WTC11 (cell line): ENCODE data around the gene TAC3.

Experiments used
- ATF6 ChIP-seq: sonication (generic); formaldehyde crosslinking; IDR thresholded peaks from 2 replicates; pipeline ENCODE4 v1.8.1; 2023; ENCODE audit warnings: mild to moderate bottlenecking, missing genetic modification reagents
- CREB1 ChIP-seq: sonication (generic); formaldehyde crosslinking; IDR thresholded peaks from 2 replicates; pipeline ENCODE4 v1.8.0; 2023; ENCODE audit warnings: mild to moderate bottlenecking, missing genetic modification reagents
- CREM ChIP-seq: sonication (generic); formaldehyde crosslinking; IDR thresholded peaks from 2 replicates; pipeline ENCODE4 v1.8.1; 2022; ENCODE audit warnings: mild to moderate bottlenecking, missing genetic modification reagents, moderate library complexity
- CTCF ChIP-seq: fragments of 200-600 bp; IDR thresholded peaks from 2 replicates; pipeline ENCODE4 v1.8.0; 2022; ENCODE audit warnings: antibody characterized with exemption
- GABPB1 ChIP-seq: sonication (generic); formaldehyde crosslinking; IDR thresholded peaks from 2 replicates; pipeline ENCODE4 v1.8.1; 2023; ENCODE audit warnings: mild to moderate bottlenecking, missing genetic modification reagents
- GRHL2 ChIP-seq: fragments of 250-450 bp; sonication (Bioruptor Pico); IDR thresholded peaks from 2 replicates; pipeline ENCODE4 v1.8.0; 2022; ENCODE audit warnings: mild to moderate bottlenecking, moderate library complexity; ENCODE audit not compliant: insufficient replicate concordance, severe bottlenecking
- MAX ChIP-seq: sonication (generic); formaldehyde crosslinking; IDR thresholded peaks from 2 replicates; pipeline ENCODE4 v1.8.0; 2022; ENCODE audit warnings: mild to moderate bottlenecking, missing genetic modification reagents
- SP1 ChIP-seq: sonication (generic); formaldehyde crosslinking; conservative IDR thresholded peaks from 2 replicates; pipeline ENCODE4 v1.8.1; 2022; ENCODE audit warnings: missing genetic modification reagents
- TP53 ChIP-seq: sonication (generic); formaldehyde crosslinking; IDR thresholded peaks from 2 replicates; pipeline ENCODE4 v1.8.1; 2023; ENCODE audit warnings: mild to moderate bottlenecking, missing genetic modification reagents
- TF ChIP-seq, protein P1 (sequence below): sonication (generic); formaldehyde crosslinking; IDR thresholded peaks from 2 replicates; pipeline ENCODE4 v1.8.1; 2022; ENCODE audit warnings: low read depth, mild to moderate bottlenecking, moderate library complexity, missing genetic modification reagents, borderline replicate concordance
- TF ChIP-seq, protein P2 (sequence below): fragments of 250-450 bp; sonication (Bioruptor Pico); IDR thresholded peaks from 2 replicates; pipeline ENCODE4 v1.8.0; 2021; ENCODE audit warnings: mild to moderate bottlenecking
- TF ChIP-seq, protein P3 (sequence below): sonication (generic); formaldehyde crosslinking; IDR thresholded peaks from 2 replicates; pipeline ENCODE4 v1.8.0; 2023; ENCODE audit warnings: missing genetic modification reagents, mild to moderate bottlenecking, borderline replicate concordance

- no peak for TF ChIP-seq CTCF
- TF ChIP-seq SP1 (CRISPR knock-in tag): no peak
- TF ChIP-seq MAX (CRISPR knock-in tag): no peak
- TF ChIP-seq ATF6: no peak
- no peak for TF ChIP-seq CREM (CRISPR knock-in tag)
- TF ChIP-seq, protein P1, sequence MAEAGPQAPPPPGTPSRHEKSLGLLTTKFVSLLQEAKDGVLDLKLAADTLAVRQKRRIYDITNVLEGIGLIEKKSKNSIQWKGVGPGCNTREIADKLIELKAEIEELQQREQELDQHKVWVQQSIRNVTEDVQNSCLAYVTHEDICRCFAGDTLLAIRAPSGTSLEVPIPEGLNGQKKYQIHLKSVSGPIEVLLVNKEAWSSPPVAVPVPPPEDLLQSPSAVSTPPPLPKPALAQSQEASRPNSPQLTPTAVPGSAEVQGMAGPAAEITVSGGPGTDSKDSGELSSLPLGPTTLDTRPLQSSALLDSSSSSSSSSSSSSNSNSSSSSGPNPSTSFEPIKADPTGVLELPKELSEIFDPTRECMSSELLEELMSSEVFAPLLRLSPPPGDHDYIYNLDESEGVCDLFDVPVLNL (CRISPR knock-in tag): no peak
- TF ChIP-seq TP53 (CRISPR knock-in tag): no peak
- no peak for TF ChIP-seq GRHL2 (CRISPR knock-in tag)
- TF ChIP-seq, protein P2, sequence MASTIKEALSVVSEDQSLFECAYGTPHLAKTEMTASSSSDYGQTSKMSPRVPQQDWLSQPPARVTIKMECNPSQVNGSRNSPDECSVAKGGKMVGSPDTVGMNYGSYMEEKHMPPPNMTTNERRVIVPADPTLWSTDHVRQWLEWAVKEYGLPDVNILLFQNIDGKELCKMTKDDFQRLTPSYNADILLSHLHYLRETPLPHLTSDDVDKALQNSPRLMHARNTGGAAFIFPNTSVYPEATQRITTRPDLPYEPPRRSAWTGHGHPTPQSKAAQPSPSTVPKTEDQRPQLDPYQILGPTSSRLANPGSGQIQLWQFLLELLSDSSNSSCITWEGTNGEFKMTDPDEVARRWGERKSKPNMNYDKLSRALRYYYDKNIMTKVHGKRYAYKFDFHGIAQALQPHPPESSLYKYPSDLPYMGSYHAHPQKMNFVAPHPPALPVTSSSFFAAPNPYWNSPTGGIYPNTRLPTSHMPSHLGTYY (CRISPR knock-in tag): no peak
- no peak for TF ChIP-seq CREB1 (CRISPR knock-in tag)
- TF ChIP-seq, protein P3, sequence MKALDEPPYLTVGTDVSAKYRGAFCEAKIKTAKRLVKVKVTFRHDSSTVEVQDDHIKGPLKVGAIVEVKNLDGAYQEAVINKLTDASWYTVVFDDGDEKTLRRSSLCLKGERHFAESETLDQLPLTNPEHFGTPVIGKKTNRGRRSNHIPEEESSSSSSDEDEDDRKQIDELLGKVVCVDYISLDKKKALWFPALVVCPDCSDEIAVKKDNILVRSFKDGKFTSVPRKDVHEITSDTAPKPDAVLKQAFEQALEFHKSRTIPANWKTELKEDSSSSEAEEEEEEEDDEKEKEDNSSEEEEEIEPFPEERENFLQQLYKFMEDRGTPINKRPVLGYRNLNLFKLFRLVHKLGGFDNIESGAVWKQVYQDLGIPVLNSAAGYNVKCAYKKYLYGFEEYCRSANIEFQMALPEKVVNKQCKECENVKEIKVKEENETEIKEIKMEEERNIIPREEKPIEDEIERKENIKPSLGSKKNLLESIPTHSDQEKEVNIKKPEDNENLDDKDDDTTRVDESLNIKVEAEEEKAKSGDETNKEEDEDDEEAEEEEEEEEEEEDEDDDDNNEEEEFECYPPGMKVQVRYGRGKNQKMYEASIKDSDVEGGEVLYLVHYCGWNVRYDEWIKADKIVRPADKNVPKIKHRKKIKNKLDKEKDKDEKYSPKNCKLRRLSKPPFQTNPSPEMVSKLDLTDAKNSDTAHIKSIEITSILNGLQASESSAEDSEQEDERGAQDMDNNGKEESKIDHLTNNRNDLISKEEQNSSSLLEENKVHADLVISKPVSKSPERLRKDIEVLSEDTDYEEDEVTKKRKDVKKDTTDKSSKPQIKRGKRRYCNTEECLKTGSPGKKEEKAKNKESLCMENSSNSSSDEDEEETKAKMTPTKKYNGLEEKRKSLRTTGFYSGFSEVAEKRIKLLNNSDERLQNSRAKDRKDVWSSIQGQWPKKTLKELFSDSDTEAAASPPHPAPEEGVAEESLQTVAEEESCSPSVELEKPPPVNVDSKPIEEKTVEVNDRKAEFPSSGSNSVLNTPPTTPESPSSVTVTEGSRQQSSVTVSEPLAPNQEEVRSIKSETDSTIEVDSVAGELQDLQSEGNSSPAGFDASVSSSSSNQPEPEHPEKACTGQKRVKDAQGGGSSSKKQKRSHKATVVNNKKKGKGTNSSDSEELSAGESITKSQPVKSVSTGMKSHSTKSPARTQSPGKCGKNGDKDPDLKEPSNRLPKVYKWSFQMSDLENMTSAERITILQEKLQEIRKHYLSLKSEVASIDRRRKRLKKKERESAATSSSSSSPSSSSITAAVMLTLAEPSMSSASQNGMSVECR: no peak
- no peak for TF ChIP-seq GABPB1 (CRISPR knock-in tag)
Measured at GRCh38 chr12:57044889-57045288, 28.6 kb upstream of the TAC3 start.
